ENCODE data around the gene ALG8. TPM values are rescaled to one million over a fixed set of nuclear protein-coding genes. Genes with fewer than 3 reads are reported as not detected.
"Not testable (repeated sequence)": the region's sequence is repeated elsewhere in the genome, so short reads cannot be mapped to it uniquely, and the experiment has no call there.

Gene ALG8
- total and polyA plus RNA-seq, 2 of the 8 experiments (the other 6 are each of a cell fraction or from before 2014, with no cell fraction given), result 66.7 to 84.3 TPM

DNA sequence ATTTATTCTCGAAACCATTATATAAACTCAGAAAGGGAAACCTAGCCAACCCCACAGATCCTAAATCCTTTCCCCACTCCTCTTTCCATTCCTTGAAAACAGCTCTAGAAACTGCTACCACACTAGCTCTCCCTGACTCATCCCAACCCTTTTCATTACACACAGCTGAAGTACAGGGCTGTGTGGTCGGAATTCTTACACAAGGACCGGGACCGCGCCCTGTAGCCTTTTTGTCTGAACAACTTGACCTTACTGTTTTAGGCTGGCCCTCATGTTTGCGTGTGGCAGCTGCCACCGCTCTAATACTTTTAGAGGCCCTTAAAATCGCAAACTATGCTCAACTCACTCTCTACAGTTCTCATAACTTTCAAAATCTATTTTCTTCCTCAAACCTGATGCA is 54.9 kb downstream of the ALG8 start:
- H3K79me2 ChIP-seq (ENCODE audit: control insufficient read depth in 1 of 2, insufficient read depth in 2 of 2, low read length in 2 of 2); DNase-seq (ENCODE audit: low read depth in 1 of 2, low spot score in 2 of 2); H2BK20ac ChIP-seq (ENCODE audit: low read length); H2AK5ac ChIP-seq (ENCODE audit: low read depth, low read length); H3K56ac ChIP-seq (replicated peaks; ENCODE audit: insufficient read length, low read depth, low read length); H3K18ac ChIP-seq (ENCODE audit: extremely low read depth, low read length); H3K4me3 ChIP-seq (ENCODE audit: extremely low read depth in 1 of 4, insufficient read depth in 2 of 4, low read depth in 3 of 4, low read length in 4 of 4); H4K8ac ChIP-seq (ENCODE audit: extremely low read depth, insufficient read depth, low read length); H3K9me3 ChIP-seq (ENCODE audit: insufficient read depth in 2 of 2, low read depth in 1 of 2, low read length in 1 of 2); H2BK12ac ChIP-seq (ENCODE audit: low read depth, low read length); H3K4ac ChIP-seq (replicated peaks; ENCODE audit: insufficient read length, low read depth, low read length); H2BK5ac ChIP-seq (ENCODE audit: low read depth, low read length); H2BK15ac ChIP-seq (ENCODE audit: low read length); H4K5ac ChIP-seq (ENCODE audit: insufficient read length, low read depth, low read length); H3K9ac ChIP-seq (replicated peaks in 1 of 4; ENCODE audit: extremely low read depth in 1 of 4, low read depth in 3 of 4, low read length in 3 of 4); H3K23ac ChIP-seq (ENCODE audit: insufficient read length); H3K79me1 ChIP-seq (ENCODE audit: low read depth, low read length); H3K36me3 ChIP-seq (ENCODE audit: control insufficient read depth in 2 of 4, insufficient read depth in 4 of 4, low read length in 3 of 4); H3K27me3 ChIP-seq (replicated peaks in 1 of 4; ENCODE audit: control insufficient read depth in 3 of 4, extremely low read depth in 1 of 4, insufficient read depth in 3 of 4, low read length in 3 of 4); H4K91ac ChIP-seq (replicated peaks; ENCODE audit: insufficient read length, low read length); H3K4me1 ChIP-seq (replicated peaks in 1 of 4; ENCODE audit: control insufficient read depth in 3 of 4, insufficient read depth in 4 of 4, low read length in 3 of 4); H2AFZ ChIP-seq (ENCODE audit: low read length); H3K27ac ChIP-seq (ENCODE audit: low read depth, low read length); FAIRE-seq; H3K4me2 ChIP-seq (ENCODE audit: insufficient read depth in 1 of 2, low read depth in 2 of 2, low read length in 2 of 2); H4K20me1 ChIP-seq (replicated peaks in 1 of 2; ENCODE audit: control insufficient read depth in 1 of 2, insufficient read depth in 2 of 2, low read length in 2 of 2); H3K23me2 ChIP-seq (ENCODE audit: low read depth, low read length); H3K14ac ChIP-seq (ENCODE audit: insufficient read length); H2BK120ac ChIP-seq (replicated peaks; ENCODE audit: low read depth, low read length): not testable (repeated sequence)
- 90% methylated on average over 8 of the region's 8 CpGs; no CpG with 5 or more reads in 1 of the 2 experiments for WGBS, 2 experiments (ENCODE audit: extremely low coverage in 1 of 2, insufficient coverage in 1 of 2, insufficient read length in 1 of 2, insufficient replicate concordance in 2 of 2, low coverage in 1 of 2, low lambda C conversion rate in 2 of 2, missing lambda C conversion rate in 1 of 2)
- CTCF ChIA-PET (ENCODE audit: partially characterized antibody), result interaction anchor here (0.6 kb wide), 1 partner anchor 50 kb away, joined by 4 read pairs; no protein-coding TSS in a partner anchor
- POLR2A ChIA-PET (ENCODE audit: partially characterized antibody), result interaction anchor here (0.6 kb wide), 2 partner anchors 10 to 414 kb away, joined by 3 read pairs; no protein-coding TSS in a partner anchor
